22Rv1 (cell line): ENCODE results near the gene PDE8A.

Experiments
- CTCF ChIP-seq: fragments of 450-650 bp; IDR thresholded peaks from 2 replicates; pipeline ENCODE4 v1.5.1; 2017; ENCODE audit warnings: mild to moderate bottlenecking
- ZFX ChIP-seq: fragments of 450-650 bp; IDR thresholded peaks from 2 replicates; pipeline ENCODE4 v1.6.1; 2017; ENCODE audit warnings: antibody characterized with exemption, borderline replicate concordance

- TF ChIP-seq CTCF (no peak), ZFX (no peak)
These were observed 89.8 kb downstream of the PDE8A start for GRCh38 chr15:85071504-85071903.
